ENCODE results near the gene GPANK1.

DNA sequence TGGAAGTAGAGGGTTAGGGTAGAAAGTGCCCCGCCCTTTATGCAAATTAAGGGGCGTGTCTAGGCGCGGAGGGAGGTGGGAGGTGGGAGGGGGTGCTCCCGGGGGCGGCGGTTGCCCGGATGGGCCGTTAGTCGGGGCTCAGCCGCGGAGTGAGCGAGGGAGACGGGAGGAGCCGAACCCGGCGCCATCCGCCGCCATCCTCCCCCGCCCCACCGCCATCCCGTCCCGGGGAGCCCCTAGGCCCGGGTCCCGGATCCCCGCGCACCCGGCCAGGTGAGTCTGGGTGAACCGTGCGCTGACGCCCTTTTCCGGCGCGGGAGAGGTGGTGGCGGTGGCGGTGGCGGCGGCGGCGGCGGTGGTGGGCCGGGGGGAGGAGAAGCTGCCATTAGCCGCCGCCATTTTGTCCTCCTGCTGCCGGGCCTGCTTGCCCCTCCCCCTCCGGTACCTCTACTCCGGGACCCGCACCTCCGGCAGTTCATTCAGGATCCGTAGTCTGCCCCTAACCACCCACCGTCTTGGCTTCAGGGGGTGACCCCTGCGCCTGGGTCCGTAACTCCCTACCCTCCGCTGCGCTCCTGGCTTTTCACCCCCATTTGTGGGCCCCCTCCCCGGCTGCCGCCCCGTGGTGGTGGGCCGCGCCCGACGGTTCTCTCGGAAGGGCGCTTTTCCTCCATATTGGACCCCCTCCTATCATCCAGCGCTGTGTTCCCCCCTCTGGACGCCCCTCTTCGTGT, 44.0 kb downstream of the GPANK1 start, which contains the start of gene PRRC2A:
- TF ChIP-seq TAF1 (IDR thresholded peaks at IDR 0.05; ENCODE audit: low read depth, low read length) (peak; percentile 93), POLR2A (IDR thresholded peaks at IDR 0.05; ENCODE audit: low read depth, low read length) (peak; percentile 24), POLR2AphosphoS5 (IDR thresholded peaks at IDR 0.05; ENCODE audit: low read depth, low read length) (peak; percentile 82), PAX5 (IDR thresholded peaks at IDR 0.05; ENCODE audit: insufficient read depth, low read length, severe bottlenecking) (peak; percentile 3), POU2F2 (IDR thresholded peaks at IDR 0.05; ENCODE audit: low read depth, low read length) (0 out of 2 replicates have a peak, but pooled peaks have one; percentile 87)
